ENCODE results near the gene SOX13. TPM values are rescaled to one million over a fixed set of nuclear protein-coding genes. Genes with fewer than 3 reads are reported as not detected.

The SOX13 gene
- total RNA-seq, 1 donor from 2014 or later = 0.23 TPM

DNA sequence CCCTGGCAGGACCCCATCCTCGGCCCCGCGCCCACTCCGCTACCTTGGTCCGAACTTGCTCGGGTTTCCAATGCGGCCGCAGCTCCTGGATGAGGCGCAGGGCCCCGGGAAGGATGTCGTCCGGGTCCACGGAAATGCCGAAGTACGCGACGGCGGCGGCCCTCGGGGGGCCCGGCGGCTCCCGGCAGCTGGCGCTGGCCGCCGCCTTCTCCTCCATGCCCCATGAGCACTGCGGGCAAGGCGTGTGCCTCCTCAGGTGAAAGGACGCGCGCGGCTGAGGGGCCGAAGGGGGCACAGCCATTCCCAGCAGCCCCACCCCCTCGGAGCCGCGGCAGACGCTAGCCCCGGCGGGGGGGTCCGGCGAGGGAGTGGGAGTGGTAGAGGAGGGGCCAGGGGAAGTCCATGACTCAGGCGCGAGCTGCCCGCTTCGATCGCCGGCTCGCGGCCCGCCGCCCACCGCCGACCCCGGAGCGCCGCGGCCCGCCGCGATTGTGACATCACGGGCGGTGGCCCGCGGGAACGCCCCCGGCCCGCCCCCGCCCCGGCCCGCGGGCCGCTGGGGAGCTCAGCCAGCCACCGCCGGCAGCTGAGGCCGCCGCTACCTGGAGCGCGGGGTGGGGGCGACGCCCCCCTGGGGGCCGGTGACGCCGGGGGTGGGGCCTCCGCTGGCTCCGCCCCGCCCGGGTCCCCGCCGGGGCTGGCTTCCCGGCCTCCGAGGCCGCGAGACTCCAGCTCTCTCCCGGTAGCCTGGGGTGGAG, 78.8 kb downstream of the SOX13 start, which contains the start of gene ETNK2:
Gene ETNK2 (minus strand): TSS at position 493 of the 758 bp plus-strand sequence. CDS start 192 bp downstream, at position 301.
- intact Hi-C loops (cut with micrococcal nuclease) = no loop called here
- no peak within 1 kb of the TSS for H3K27ac Mint-ChIP-seq
- H3K36me3 Mint-ChIP-seq (ENCODE audit: low read depth) = no peaks in the 10 kb centered on the region
- DNase-seq (ENCODE audit: low spot score) = peak; percentile 9
- no peaks in the 10 kb centered on the region for H3K4me1 Mint-ChIP-seq (ENCODE audit: low read depth)
- H3K27me3 Mint-ChIP-seq (ENCODE audit: insufficient read depth) = peaks cover 31% of the 10 kb centered on the region
- H3K4me3 Mint-ChIP-seq = peak within 1 kb of the TSS; percentile 62
- H3K9me3 Mint-ChIP-seq = no peaks in the 10 kb centered on the region

DNA sequence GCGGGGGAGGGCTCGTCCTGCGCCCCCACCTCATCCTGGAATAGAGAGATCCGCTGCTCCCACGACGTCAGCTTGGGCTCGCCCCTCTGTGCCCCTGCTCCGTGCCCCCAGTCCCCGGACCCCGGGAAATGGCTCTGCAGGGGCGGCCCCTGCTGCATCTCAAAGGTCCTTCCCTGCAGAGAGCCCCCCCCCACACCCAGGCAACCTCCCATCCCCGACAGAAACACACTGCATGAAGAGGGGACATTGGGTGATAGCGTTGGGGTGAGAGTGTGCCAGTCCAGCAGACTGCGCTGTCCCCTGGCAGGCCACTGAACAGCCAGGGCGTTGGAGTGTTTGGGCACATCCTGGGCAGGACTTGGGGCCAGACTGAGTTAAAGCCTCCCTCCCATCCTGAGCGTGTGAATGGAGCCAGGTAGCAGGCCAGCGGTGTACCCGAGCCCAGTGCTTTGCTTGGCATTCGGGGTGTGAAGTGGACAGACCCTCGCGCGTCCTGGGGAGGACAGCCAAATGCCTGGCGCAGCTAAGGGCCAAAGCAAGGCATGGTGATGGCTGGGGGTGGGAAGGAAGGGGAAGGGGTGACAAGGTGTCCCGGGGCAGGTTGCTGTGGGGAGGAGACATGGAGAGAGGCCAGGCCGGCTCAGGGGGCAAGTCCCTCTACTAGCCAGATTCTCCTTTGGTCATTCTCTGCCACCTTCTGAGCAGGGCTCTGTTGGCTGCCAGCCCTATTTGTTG, 79.6 kb downstream of the SOX13 start:
- H3K4me3 Mint-ChIP-seq = peak overlapping the region; percentile 56
- no peak for DNase-seq (ENCODE audit: low spot score)
- peaks cover 31% of the 10 kb centered on the region for H3K27me3 Mint-ChIP-seq (ENCODE audit: insufficient read depth)
- no peaks in the 10 kb centered on the region for H3K4me1 Mint-ChIP-seq (ENCODE audit: low read depth)
- intact Hi-C loops (cut with micrococcal nuclease) = no loop called here
- no peak overlapping the region for H3K27ac Mint-ChIP-seq
- no peaks in the 10 kb centered on the region for H3K36me3 Mint-ChIP-seq (ENCODE audit: low read depth)
- H3K9me3 Mint-ChIP-seq = no peaks in the 10 kb centered on the region

DNA sequence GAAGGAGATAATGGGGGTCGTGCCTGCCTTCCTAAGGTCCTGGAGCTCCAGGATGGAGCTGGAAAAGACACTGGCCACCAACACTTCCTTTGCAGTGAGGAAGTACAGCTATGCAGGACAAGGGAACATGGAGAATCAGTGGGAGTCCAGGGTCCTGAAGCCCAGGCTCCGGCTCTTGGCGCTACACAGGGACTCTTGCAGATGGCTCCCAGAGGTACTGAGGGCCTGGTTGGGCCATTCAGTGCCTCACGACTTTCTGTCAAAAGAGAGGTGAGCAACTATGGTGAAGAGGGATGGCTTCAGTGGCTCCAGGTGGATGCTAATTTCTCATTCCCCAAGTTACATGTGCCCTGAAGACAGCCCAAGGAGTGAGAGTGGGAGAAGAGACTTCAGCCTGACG, 80.8 kb downstream of the SOX13 start:
- intact Hi-C loops (cut with micrococcal nuclease) = no loop called here
- DNase-seq (ENCODE audit: low spot score) = no peak
- H3K4me3 Mint-ChIP-seq = no peak overlapping the region
- H3K9me3 Mint-ChIP-seq = no peaks in the 10 kb centered on the region
- H3K36me3 Mint-ChIP-seq (ENCODE audit: low read depth) = no peaks in the 10 kb centered on the region
- peaks cover 32% of the 10 kb centered on the region for H3K27me3 Mint-ChIP-seq (ENCODE audit: insufficient read depth)
- no peaks in the 10 kb centered on the region for H3K4me1 Mint-ChIP-seq (ENCODE audit: low read depth)
- no peak overlapping the region for H3K27ac Mint-ChIP-seq

DNA sequence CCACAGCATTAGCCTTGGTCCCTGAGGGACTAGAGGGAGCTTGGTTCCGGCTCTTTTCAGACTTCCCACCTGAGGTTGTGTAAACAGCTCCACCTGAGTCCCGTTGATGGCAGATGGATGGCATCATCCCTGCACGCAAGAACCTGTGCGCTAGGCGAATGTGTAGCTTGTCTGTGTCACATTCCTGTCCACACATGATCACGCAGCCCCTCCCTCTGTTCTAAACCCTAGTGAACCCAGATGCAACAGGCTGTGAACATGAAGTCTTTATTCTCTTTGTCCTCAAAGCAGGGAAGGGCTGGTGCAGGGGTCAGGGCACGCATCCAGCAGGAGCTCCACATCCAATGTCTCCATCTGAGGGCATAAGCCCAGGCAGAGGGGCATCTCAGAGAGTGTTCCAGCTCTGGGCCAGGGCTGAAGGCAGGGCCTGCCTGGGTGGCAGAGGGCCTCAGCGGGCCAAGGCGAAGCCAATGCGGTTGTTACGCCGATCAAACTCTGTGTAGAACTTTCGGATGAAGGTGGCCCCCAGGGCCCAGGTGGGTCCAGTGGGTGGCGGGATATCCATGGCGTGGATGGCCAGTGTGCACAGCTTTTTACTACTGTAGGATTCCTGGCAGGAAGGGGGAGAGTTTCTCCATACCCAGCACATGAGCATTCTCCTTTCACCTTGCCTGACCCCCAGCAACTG, 81.8 kb downstream of the SOX13 start:
- Mint-ChIP-seq H3K4me1 (ENCODE audit: low read depth) (no peaks in the 10 kb centered on the region), H3K27ac (no peak overlapping the region), H3K36me3 (ENCODE audit: low read depth) (no peaks in the 10 kb centered on the region), H3K9me3 (no peaks in the 10 kb centered on the region), H3K27me3 (ENCODE audit: insufficient read depth) (peaks cover 32% of the 10 kb centered on the region), H3K4me3 (no peak overlapping the region)
- no peak for DNase-seq (ENCODE audit: low spot score)
- intact Hi-C loops (cut with micrococcal nuclease) = no loop called here

DNA sequence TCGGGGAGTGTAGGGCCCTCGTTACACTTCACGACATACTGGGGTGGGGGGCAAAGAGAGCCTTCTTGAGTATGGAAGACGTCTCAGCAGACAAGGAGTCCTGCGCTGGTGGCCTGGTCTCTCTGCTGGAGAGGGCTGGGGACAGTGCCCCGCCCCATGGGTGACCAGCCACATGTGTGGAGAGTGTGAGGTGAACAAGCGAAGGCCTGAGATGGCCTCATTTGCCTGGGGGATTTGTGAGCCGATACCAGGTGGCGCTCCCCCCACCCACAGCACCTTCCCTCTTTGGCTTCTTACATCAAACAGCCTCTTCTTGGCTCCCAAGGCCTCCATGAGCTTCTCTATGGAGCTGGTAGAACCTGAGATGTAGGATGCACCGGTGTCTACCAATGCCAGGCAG, 83.0 kb downstream of the SOX13 start:
- intact Hi-C loops (cut with micrococcal nuclease) = no loop called here
- DNase-seq (ENCODE audit: low spot score) = no peak
- Mint-ChIP-seq H3K4me1 (ENCODE audit: low read depth) (no peaks in the 10 kb centered on the region), H3K9me3 (no peaks in the 10 kb centered on the region), H3K4me3 (no peak overlapping the region), H3K27ac (no peak overlapping the region), H3K36me3 (ENCODE audit: low read depth) (no peaks in the 10 kb centered on the region), H3K27me3 (ENCODE audit: insufficient read depth) (peaks cover 22% of the 10 kb centered on the region)

DNA sequence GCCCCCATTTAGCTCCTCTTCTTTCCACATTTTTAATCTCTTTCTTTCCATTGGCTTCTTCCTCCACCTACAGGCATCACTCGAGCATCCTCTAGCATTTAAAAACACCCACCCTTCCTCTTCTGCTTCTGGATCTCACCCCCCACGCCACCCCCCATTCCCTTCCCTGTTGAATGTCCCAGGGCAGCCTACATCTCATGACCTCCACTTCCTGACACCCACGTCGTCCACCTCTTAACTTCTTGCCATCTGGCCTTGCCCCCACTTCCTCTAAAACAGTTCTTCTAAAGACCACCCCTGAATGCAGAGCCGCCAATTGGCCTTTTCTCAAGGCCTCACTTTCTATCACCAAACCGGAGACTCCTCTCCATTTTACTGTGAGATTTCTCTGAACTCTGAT, 85.0 kb downstream of the SOX13 start:
- no peaks in the 10 kb centered on the region for H3K36me3 Mint-ChIP-seq (ENCODE audit: low read depth)
- H3K4me1 Mint-ChIP-seq (ENCODE audit: low read depth) = no peaks in the 10 kb centered on the region
- H3K4me3 Mint-ChIP-seq = no peak overlapping the region
- intact Hi-C loops (cut with micrococcal nuclease) = no loop called here
- no peak overlapping the region for H3K27ac Mint-ChIP-seq
- DNase-seq (ENCODE audit: low spot score) = no peak
- no peaks in the 10 kb centered on the region for H3K9me3 Mint-ChIP-seq
- peaks cover 14% of the 10 kb centered on the region for H3K27me3 Mint-ChIP-seq (ENCODE audit: insufficient read depth)

DNA sequence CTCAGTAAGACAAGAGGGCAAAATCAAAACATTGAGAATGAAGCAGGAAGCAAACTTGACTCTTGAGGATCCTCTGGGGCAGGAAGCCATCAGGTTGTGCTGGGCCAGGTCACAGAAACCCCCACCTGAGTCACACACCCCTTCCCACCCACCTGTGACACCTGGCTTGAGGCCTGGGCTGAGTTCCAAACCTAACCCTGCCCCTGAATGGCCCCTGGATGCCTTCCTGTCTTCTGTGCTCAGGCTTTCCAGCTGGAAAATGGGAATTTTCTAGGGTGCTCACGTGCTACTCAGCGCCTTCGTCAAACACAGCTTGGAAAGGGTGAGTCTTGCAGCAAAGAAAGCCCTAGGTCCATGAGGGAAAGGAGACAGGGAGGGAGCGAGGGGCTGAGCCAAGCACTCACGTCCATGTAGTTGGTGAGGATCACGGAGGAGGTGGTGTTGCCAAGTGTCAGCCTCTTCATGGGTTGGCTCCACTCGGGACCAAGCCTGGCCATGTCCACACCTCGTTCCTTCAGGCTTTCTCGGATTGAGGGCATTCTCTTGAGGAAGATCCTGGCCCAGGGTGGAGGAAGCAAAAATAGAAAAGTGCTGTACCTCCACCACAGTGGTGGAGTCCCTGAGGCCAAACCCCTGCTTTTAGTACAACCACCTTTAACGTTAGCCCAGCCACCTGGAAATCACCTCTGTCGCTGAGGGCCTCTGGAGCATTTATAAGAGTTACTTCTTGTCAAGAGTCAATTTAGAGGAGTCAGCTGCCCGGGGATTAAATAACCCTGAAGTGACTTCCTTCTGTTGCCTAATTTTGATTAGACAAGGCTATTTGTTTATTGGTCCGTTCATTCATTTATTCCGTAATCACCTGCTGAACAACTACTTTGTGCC, 88.9 kb downstream of the SOX13 start:
- H3K27ac Mint-ChIP-seq = no peak overlapping the region
- H3K36me3 Mint-ChIP-seq (ENCODE audit: low read depth) = no peaks in the 10 kb centered on the region
- intact Hi-C loops (cut with micrococcal nuclease) = loop anchor here (1.0 kb wide), 5 partner anchors 45 to 645 kb away; no protein-coding TSS in a partner anchor
- DNase-seq (ENCODE audit: low spot score) = no peak
- H3K4me1 Mint-ChIP-seq (ENCODE audit: low read depth) = no peaks in the 10 kb centered on the region
- H3K4me3 Mint-ChIP-seq = no peak overlapping the region
- H3K27me3 Mint-ChIP-seq (ENCODE audit: insufficient read depth) = peaks cover 4% of the 10 kb centered on the region
- H3K9me3 Mint-ChIP-seq = no peaks in the 10 kb centered on the region

DNA sequence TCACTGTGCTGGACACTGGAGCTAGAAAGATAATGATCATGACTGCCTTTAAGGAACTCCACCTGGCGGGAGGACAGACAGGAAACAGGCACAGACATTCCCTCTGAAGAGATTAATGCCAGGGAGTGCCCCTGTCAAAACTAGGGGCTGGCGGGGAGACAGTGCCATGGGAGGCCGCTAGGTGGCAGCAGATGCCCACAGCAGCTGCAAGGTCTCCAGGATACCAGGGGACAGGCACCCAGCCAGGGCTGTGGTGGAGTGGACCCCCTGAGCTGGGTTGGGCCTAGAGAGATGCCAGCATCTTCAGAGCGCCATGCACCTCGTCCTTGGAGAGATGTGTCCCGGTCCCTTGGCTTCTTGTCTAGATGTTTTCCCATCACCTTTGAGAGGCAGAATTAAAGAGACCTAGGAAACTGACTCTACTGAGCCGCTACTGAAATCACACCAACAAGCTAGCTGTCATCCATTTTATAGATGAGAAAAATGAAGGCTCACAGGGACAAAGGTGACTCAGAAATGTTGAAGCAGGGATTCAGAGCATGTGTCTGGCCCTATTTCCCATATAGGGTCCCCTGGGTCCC, 89.7 kb downstream of the SOX13 start:
- peak; percentile 57 for DNase-seq (ENCODE audit: low spot score)
- Mint-ChIP-seq H3K36me3 (ENCODE audit: low read depth) (peaks cover 2% of the 10 kb centered on the region), H3K9me3 (peaks cover 5% of the 10 kb centered on the region), H3K4me3 (no peak overlapping the region), H3K4me1 (ENCODE audit: low read depth) (no peaks in the 10 kb centered on the region), H3K27me3 (ENCODE audit: insufficient read depth) (peaks cover 4% of the 10 kb centered on the region), H3K27ac (no peak overlapping the region)
- intact Hi-C loops (cut with micrococcal nuclease) = loop anchor here (1.0 kb wide), 5 partner anchors 45 to 645 kb away; no protein-coding TSS in a partner anchor

DNA sequence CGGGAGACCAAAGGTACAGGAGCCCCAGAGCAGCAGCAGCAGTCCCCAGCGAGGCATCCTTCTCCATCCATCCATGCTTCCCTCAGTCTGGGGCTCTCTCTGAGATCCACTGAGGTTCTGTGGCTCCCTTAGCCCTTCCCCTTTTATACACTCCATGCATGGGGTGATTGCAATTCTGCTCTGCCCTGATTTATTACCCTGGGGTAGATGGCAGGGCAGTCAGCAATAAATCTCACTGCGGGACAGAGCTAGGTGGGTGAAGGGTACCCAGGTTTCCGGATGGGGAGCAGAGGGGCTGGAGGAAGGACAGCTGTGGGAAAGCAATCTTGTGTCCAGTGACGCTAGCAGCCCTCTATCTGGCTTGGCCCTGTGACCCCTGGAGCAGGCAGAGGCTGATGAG, 93.3 kb downstream of the SOX13 start, which contains the start of gene REN:
Gene REN (minus strand): TSS at position 119 of the 400 bp plus-strand sequence. CDS start 44 bp downstream, at position 75.
- Mint-ChIP-seq H3K4me1 (ENCODE audit: low read depth) (no peaks in the 10 kb centered on the region), H3K4me3 (no peak within 1 kb of the TSS), H3K27ac (no peak within 1 kb of the TSS), H3K9me3 (peaks cover 35% of the 10 kb centered on the region), H3K36me3 (ENCODE audit: low read depth) (peaks cover 2% of the 10 kb centered on the region), H3K27me3 (ENCODE audit: insufficient read depth) (peaks cover 2% of the 10 kb centered on the region)
- intact Hi-C loops (cut with micrococcal nuclease) = no loop called here
- no peak for DNase-seq (ENCODE audit: low spot score)

DNA sequence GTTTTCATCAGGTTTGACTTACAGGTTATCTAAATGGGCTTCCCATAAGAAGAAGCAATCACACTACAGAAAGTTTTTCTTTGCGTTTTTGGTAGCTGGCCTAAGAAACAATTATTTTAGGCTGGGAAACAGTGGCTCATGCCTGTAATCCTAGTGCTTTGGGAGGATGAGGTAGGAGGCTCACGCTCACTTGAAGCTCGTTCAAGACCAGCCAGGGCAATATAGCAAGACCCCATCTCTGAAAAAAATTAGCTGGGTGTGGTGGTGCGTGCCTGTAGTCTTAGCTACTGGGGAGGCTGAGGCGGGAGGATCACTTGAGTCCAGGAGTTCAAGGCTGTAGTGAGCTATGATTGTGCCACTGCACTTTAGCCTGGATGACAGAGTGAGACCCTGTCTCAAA, 94.8 kb downstream of the SOX13 start:
- no peak for DNase-seq (ENCODE audit: low spot score)
- H3K36me3 Mint-ChIP-seq (ENCODE audit: low read depth) = peaks cover 2% of the 10 kb centered on the region
- intact Hi-C loops (cut with micrococcal nuclease) = no loop called here
- no peak overlapping the region for H3K4me3 Mint-ChIP-seq
- no peaks in the 10 kb centered on the region for H3K27me3 Mint-ChIP-seq (ENCODE audit: insufficient read depth)
- H3K9me3 Mint-ChIP-seq = peaks cover 47% of the 10 kb centered on the region
- no peaks in the 10 kb centered on the region for H3K4me1 Mint-ChIP-seq (ENCODE audit: low read depth)
- no peak overlapping the region for H3K27ac Mint-ChIP-seq

DNA sequence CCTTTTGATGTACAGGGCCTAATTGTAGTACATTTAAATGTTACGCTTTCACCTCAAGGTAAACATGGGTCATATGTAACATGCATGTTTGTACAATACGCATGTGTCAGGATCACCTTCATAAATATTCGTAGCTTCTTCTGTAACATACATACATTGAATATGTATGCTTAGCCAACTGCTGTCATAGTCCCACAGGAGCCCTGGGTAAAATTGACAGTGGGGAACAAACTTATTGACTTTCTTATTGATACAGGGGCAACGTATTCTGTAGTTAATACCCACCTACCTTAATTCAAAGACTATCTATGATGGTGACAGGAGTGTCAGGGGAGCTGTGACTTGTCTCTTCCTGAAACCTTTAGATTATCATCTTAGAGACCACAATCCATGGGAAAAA, 96.9 kb downstream of the SOX13 start:
- H3K4me3 Mint-ChIP-seq = no peak overlapping the region
- intact Hi-C loops (cut with micrococcal nuclease) = no loop called here
- H3K36me3 Mint-ChIP-seq (ENCODE audit: low read depth) = peaks cover 2% of the 10 kb centered on the region
- no peak overlapping the region for H3K27ac Mint-ChIP-seq
- peaks cover 53% of the 10 kb centered on the region for H3K9me3 Mint-ChIP-seq
- no peak for DNase-seq (ENCODE audit: low spot score)
- H3K27me3 Mint-ChIP-seq (ENCODE audit: insufficient read depth) = no peaks in the 10 kb centered on the region
- no peaks in the 10 kb centered on the region for H3K4me1 Mint-ChIP-seq (ENCODE audit: low read depth)
